Neural cell (in vitro differentiated cells): Measurements from ENCODE around the gene EFCAB12. TPM values are rescaled to one million over a fixed set of nuclear protein-coding genes. Genes with fewer than 3 reads are reported as not detected.

Experiments used
- H2AFZ ChIP-seq: fragments of 200-600, 300-800 bp; sonication (generic), shearing (Covaris generic); 2 replicates; pipeline ENCODE4 v1.6.0; 2014; ENCODE audit warnings: low read depth, mild to moderate bottlenecking, antibody characterized with exemption, low read length, moderate library complexity
- H3F3A ChIP-seq: fragments of 200-600 bp; shearing (Covaris generic); 2 replicates; pipeline ENCODE4 v1.6.1; 2016; ENCODE audit warnings: mild to moderate bottlenecking, moderate library complexity, mixed read lengths, antibody characterized with exemption, low read length; ENCODE audit not compliant: insufficient read depth, poor library complexity, severe bottlenecking
- H3K27ac ChIP-seq: fragments of 200-600, 300-800 bp; sonication (generic), shearing (Covaris generic); 2 replicates; pipeline ENCODE4 v1.5.1; 2014; ENCODE audit warnings: mild to moderate bottlenecking, low read length, moderate library complexity
- H3K27me3 ChIP-seq: fragments of 300-800, 200-600 bp; sonication (generic), shearing (Covaris generic); 2 replicates; pipeline ENCODE4 v1.6.0; 2014; ENCODE audit warnings: mild to moderate bottlenecking, low read depth, low read length, moderate library complexity; ENCODE audit not compliant: insufficient read depth
- H3K36me3 ChIP-seq: fragments of 300-800, 200-600 bp; sonication (generic), shearing (Covaris generic); 2 replicates; pipeline ENCODE4 v1.5.1; 2014; ENCODE audit warnings: mild to moderate bottlenecking, antibody characterized with exemption, low read length, moderate library complexity; ENCODE audit not compliant: insufficient read depth
- H3K4me2 ChIP-seq: fragments of 300-800, 200-600 bp; sonication (generic), shearing (Covaris generic); 2 replicates; pipeline ENCODE4 v1.6.0; 2014; ENCODE audit warnings: mild to moderate bottlenecking, low read length
- H3K4me3 ChIP-seq: fragments of 300-800, 200-600 bp; sonication (generic), shearing (Covaris generic); 2 replicates; pipeline ENCODE4 v1.5.1; 2014; ENCODE audit warnings: mild to moderate bottlenecking, low read length, moderate library complexity
- H3K79me2 ChIP-seq: fragments of 200-600 bp; shearing (Covaris generic); replicated peaks from 2 replicates; pipeline ENCODE4 v1.6.0; 2014; ENCODE audit warnings: mild to moderate bottlenecking, low read length, moderate library complexity; ENCODE audit not compliant: insufficient read depth
- H3K9ac ChIP-seq: fragments of 300-800, 200-600 bp; sonication (generic), shearing (Covaris generic); 2 replicates; pipeline ENCODE4 v1.6.1; 2016; ENCODE audit warnings: mild to moderate bottlenecking, low read length, mixed read lengths
- H3K9me2 ChIP-seq: fragments of 200-600 bp; shearing (Covaris generic); 2 replicates; pipeline ENCODE4 v1.6.1; 2016; ENCODE audit warnings: mild to moderate bottlenecking, low read length, mixed read lengths; ENCODE audit not compliant: insufficient read depth
- H3K9me3 ChIP-seq: fragments of 200-600, 300-800 bp; sonication (generic), shearing (Covaris generic); 2 replicates; pipeline ENCODE4 v1.6.1; 2016; ENCODE audit warnings: mild to moderate bottlenecking, mixed run types, low read length, moderate library complexity, mixed read lengths
- H4K20me1 ChIP-seq: fragments of 200-600 bp; shearing (Covaris generic); 2 replicates; pipeline ENCODE4 v1.6.1; 2016; ENCODE audit warnings: mild to moderate bottlenecking, mixed run types; ENCODE audit not compliant: insufficient read depth
- CTCF ChIP-seq: fragments of 450-650 bp; IDR thresholded peaks from 2 replicates; pipeline ENCODE4 v1.5.1; 2014; ENCODE audit warnings: antibody characterized with exemption, mild to moderate bottlenecking, moderate library complexity; ENCODE audit not compliant: poor library complexity, severe bottlenecking
- EP300 ChIP-seq: fragments of 450-650 bp; conservative IDR thresholded peaks from 2 replicates; pipeline ENCODE4 v1.6.1; 2014; ENCODE audit warnings: antibody characterized with exemption, mild to moderate bottlenecking, moderate library complexity; ENCODE audit not compliant: poor library complexity, severe bottlenecking
- EZH2 ChIP-seq: fragments of 200-600, 300-800 bp; shearing (Covaris generic), sonication (generic); IDR thresholded peaks from 2 replicates; pipeline ENCODE4 v1.6.1; 2014; ENCODE audit warnings: antibody characterized with exemption, low read length, borderline replicate concordance, mild to moderate bottlenecking; ENCODE audit not compliant: insufficient read depth, poor library complexity, severe bottlenecking
- MXI1 ChIP-seq: fragments of 450-650 bp; conservative IDR thresholded peaks from 2 replicates; pipeline ENCODE4 v1.6.1; 2014; ENCODE audit warnings: antibody characterized with exemption, mild to moderate bottlenecking; ENCODE audit not compliant: poor library complexity, severe bottlenecking
- POLR2AphosphoS5 ChIP-seq: IDR thresholded peaks from 2 replicates; pipeline ENCODE4 v1.6.1; 2012
- RAD21 ChIP-seq: fragments of 450-650 bp; conservative IDR thresholded peaks from 2 replicates; pipeline ENCODE4 v1.6.1; 2014; ENCODE audit warnings: antibody characterized with exemption, mild to moderate bottlenecking, moderate library complexity
- REST ChIP-seq: IDR thresholded peaks from 2 replicates; pipeline ENCODE4 v1.6.1; 2012; ENCODE audit warnings: borderline replicate concordance
- SMC3 ChIP-seq: fragments of 450-650 bp; conservative IDR thresholded peaks from 2 replicates; pipeline ENCODE4 v1.6.1; 2014; ENCODE audit warnings: antibody characterized with exemption, mild to moderate bottlenecking, moderate library complexity; ENCODE audit not compliant: poor library complexity
- TAF1 ChIP-seq: IDR thresholded peaks from 2 replicates; pipeline ENCODE4 v1.6.1; 2012; ENCODE audit warnings: low read depth
- polyA plus RNA-seq: library from polyadenylated mRNA; depleted of rRNA; stranded (reverse); fragments of >200 nt; gene quantifications from 2 replicates; pipeline ENCODE4 v1.2.3, GENCODE V29; 2014

EFCAB12 gene
- polyA plus RNA-seq, 1 donor from 2014 or later, result 0.32 TPM

GRCh38 chr3:129475863-129476262 is 47.4 kb upstream of the EFCAB12 start:
- H4K20me1 ChIP-seq, result no peaks in the 10 kb centered on the region
- no peak overlapping the region for H3K27ac ChIP-seq
- H2AFZ ChIP-seq, result no peak overlapping the region
- no peaks in the 10 kb centered on the region for H3K79me2 ChIP-seq
- H3K4me3 ChIP-seq, result no peak overlapping the region
- no peaks in the 10 kb centered on the region for H3K36me3 ChIP-seq
- no peaks in the 10 kb centered on the region for H3K9me3 ChIP-seq
- H3K4me2 ChIP-seq, result no peak overlapping the region
- H3K9me2 ChIP-seq, result no peaks in the 10 kb centered on the region
- H3K9ac ChIP-seq, result no peak overlapping the region
- no peak for TF ChIP-seq EZH2
- TF ChIP-seq TAF1, result no peak
- TF ChIP-seq RAD21, result no peak
- TF ChIP-seq CTCF, result no peak
- TF ChIP-seq MXI1, result no peak
- no peak for TF ChIP-seq SMC3
- TF ChIP-seq EP300, result no peak
- no peak for TF ChIP-seq REST
- no peaks in the 10 kb centered on the region for H3K27me3 ChIP-seq
- no peaks in the 10 kb centered on the region for H3F3A ChIP-seq

DNA sequence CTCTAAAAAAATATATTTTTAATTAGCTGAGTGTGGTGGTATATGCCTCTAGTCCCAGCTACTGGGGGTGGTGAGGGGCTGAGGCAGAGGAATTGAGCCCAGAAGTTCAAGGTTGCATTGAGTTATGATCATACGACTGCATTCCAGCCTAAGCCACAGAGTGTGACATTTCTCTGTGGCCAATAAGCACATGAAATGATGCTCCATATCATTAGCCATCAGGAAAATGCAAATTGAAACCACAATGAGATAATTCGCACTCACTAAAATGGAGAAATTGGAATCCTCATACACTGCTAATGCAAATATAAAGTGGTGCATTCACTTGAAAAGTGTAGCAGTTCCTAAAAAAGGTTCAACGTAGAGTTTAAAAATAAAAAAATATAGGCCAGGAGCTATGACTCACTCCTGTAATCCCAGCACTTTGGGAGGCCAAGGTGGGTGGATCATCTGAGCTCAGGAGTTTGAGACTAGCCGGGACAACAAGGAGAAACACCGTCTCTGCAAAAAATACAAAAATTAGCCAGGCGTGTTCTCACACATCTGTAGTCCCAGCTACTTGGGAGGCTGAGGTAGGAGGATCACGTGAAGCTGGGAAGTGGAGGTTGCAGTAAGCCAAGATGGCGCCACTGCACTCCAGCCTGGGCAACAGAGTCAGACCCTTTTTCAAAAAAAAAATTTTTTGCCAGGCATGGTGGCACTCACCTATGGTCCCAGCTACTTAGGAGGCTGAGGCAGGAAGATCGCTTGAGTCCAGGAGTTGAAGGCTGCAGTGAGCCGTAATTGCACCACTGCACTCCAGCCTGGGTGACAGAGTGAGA is 46.8 kb upstream of the EFCAB12 start:
- H3K9me3 ChIP-seq, result no peaks in the 10 kb centered on the region
- TF ChIP-seq EP300 (no peak), MXI1 (no peak), RAD21 (no peak), POLR2AphosphoS5 (no peak), TAF1 (no peak), REST (no peak), SMC3 (no peak), EZH2 (no peak), CTCF (no peak)
- H4K20me1 ChIP-seq, result no peaks in the 10 kb centered on the region
- H3K4me2 ChIP-seq, result no peak overlapping the region
- H3K4me3 ChIP-seq, result no peak overlapping the region
- no peaks in the 10 kb centered on the region for H3K36me3 ChIP-seq
- no peaks in the 10 kb centered on the region for H3F3A ChIP-seq
- no peak overlapping the region for H3K9ac ChIP-seq
- H3K9me2 ChIP-seq, result no peaks in the 10 kb centered on the region
- H3K79me2 ChIP-seq, result no peaks in the 10 kb centered on the region
- no peak overlapping the region for H3K27ac ChIP-seq
- H2AFZ ChIP-seq, result no peak overlapping the region
- no peaks in the 10 kb centered on the region for H3K27me3 ChIP-seq
